Cerebellar nuclear complex (tissue), 1 donor: Measurements from ENCODE around the gene CLSTN3.

Source experiments
- DNase-seq, 2 experiments: peaks; one replicate each; lab custom pipeline; 2025; lab: John Stamatoyannopoulos, UW

CLSTN3 gene

DNA sequence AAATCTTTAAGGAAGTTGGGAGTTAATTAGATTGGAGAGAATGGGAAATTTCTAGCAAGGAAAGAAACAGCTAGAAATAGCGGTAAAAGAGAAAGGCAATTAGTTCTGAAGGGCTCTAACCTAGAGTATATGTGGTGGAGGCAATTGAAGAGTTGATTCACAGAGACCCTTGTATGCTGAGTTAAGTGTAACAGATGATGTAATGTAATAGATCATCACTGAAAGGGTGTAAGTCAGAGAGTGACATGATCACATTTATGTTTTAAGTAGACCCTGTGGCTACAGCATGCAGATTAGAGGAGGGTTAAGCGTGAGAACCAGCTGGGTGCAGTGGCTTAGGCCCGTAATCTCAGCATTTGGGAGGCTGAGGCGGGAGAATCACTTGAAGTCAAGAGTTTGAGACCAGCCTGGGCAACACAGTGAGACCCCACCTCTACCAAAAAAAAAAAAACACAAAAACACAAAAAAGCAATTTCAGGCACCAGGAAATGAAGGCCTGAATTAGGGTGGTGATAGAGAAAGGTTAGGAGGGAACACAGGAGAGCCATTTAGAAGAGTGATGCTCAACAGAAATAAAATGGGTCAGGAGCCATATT is 4.4 kb upstream of the CLSTN3 start:
- DNase-seq, result no peak

DNA sequence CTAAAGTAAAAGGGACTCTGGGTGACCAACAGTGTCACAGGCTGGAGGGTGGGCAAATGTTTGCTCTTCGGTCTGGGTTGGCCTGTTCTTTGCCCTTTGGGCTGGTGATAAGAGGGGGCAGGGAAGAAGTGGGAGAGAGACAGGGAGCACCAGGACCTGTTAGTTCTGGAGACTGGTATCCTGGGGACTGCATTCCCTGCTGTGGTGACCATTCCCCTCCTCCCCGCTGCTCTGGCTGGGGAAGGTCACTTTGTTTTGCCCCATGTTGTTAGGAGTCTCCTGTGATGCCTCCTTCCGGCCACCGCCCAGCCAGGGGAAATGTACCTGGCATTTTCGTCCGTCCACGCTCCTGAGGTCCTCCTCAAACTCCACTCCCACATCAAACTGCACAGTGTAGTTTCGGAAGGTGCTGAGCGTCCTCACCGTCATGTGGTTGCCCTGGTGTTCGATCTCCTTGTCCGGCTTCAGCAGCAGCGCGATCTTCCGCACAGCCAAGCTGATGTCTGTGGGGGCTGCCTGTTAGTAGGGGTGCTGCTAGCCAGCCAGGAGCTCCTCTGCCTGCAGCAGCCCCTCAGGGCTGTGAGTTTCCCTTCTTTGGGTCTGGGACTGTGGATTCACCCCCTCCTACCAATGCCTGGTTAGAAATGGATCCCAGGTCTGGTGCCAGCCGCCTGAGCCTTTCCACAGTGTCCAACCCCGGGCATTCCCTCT is 2.1 kb upstream of the CLSTN3 start:
- no peak for DNase-seq

DNA sequence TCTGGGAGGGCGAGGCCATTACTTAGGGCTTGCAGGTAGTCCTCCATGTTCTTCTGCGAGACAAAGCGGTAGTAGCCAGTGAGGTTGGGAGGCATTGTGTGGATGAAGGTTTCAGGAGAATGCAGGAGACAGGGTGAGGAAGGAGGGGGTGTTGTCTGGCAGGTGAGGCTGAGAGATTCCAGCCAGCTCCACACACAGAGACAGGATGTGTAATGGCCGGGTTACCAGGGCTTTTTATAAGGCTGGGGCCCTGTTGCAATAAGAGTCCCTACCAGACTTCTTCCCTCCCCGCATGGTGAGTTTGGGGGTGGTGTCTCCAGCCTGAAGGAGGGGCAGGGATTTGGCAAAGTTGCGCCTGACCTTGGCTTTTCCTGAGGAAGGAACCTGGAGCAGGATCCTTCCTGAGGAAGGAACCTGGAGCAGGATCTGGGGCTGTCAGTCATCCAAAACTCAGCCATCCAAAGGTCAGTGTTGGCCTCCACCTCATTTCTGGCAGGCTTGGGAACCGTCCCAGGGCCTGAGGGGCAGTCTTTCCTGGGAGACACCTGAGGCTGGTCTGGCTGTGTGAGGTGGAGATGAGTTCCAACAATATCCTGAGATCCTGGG is 1.4 kb upstream of the CLSTN3 start, which contains the start of gene RBP5:
RBP5 (minus strand) TSS at position 209 of the 606 bp plus-strand sequence; CDS start at position 95, 114 bp downstream.
- no peak for DNase-seq

DNA sequence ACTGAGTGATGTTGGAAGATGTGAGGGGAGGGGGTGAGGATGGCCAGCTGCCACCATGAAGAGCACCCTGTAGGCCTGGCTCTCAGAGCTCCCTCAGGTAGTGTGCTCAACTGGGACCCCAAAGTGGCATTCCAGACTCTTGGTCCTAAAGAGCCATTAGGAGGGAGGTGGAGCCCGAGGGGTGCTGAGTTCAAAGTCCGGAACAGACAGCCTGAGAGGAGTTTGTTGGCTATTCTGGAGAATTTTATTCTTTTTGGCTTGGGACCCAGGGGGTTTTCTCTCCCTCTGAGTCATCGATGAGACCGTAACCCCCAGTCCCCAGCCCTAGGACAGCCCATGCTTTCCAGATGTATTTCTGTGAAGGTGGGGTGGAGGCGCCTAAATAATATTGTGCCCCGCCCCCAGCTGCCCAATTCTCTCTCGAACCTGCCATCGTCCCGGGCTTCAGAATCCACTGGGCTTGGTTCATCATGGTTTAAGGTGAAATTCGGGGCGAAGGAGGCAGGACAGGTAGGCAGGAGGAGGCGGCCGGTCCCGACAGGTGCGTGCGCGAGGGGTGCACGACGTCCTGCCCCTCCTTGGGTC is 792 bp upstream of the CLSTN3 start:
- DNase-seq, result no peak

DNA sequence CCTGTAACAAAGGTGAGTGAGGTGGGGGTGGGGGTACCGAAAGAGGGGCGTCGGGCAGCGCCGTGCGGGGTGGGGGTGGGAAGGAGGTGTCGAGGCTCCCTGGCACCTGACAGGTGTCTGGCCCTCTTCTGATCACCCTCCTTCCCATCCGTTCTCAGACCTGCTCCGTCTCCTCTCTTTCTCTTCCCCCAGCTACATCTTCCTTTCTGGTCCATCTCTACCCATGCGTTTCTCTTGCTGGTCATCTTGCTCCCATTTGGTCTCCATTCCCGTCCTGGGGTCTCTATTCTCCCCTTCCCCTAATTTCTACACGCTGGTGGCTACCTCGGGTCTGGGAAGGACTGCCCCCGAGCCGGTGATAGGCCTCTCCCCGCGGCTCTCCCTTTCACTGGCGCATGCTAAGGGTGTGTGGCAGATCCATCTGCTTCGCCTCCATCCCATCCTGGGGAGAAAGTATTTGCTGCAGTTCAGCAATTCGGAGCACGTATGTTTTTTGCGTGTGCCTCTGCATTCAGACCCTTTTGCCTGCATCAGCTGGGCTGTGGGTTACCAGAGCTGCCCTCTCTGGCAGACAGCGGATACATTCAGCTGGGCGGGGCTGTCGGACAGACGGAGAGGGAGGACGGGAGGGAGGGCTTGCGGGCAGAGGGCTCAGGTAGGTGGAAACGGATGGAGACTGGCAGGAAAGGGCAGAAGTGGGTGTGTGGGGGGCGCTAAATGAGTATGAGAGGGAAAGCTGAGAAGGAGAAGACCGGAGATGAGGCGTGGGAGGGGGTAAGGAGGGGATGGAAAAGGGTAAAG is 730 bp downstream of the CLSTN3 start:
- peak; percentile 44 to 62 for DNase-seq

DNA sequence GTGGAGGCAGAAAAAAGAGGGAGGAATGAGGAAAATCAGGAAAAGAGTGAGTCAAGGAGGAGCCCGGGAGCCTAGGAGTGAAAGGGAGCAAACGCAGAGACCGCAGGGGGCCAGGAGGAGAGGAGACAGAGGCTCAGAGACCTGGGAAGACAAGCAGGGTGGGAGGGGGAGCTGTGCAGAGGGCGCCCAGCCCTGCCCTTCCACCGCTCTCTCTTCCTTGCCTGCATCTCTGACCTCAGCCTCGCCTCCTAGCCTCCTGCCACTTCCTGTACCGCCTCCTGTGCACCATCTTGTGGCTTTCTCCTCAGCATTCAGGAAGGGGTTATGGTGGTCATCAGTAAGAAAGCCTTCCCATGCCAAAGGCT is 1.3 kb downstream of the CLSTN3 start:
- DNase-seq, result peak in 1 of 2 experiments; percentile 13

DNA sequence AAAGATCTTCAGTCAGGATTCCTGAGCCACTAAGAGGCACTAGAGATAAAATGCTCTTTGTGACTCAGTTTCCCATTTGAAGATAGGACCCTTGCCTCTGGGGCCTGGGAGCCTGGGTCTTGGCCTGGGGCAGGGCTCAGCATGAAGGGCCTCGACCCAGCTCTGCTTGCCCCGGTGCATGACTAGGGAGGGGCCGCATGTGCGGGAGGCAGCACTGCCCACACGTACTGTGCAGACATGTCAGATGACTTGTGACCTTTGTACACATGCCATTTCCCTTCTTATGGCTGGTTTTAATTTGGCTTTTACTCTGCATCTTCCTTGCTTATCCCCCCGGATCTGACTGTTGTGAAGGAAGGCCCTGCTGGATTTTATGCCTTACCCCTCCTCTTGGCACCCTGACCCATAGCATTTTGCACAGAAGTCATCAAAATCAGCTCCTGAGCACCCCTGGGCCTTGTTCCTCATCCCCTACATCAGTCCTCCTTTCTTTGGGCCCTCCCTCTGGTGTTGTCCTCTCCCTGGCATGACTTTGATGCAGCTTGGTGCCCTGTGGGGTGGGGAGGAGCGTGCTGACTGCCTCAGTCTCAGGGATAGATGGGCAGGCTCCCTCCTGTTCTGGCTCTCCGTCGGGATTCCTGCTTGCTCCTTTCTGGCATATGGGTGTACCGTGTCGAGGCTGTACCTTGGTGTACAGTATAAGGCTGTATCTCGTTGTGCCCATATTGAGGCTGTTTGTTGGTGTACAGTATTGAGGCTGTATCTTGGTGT is 4.4 kb downstream of the CLSTN3 start:
- no peak for DNase-seq

DNA sequence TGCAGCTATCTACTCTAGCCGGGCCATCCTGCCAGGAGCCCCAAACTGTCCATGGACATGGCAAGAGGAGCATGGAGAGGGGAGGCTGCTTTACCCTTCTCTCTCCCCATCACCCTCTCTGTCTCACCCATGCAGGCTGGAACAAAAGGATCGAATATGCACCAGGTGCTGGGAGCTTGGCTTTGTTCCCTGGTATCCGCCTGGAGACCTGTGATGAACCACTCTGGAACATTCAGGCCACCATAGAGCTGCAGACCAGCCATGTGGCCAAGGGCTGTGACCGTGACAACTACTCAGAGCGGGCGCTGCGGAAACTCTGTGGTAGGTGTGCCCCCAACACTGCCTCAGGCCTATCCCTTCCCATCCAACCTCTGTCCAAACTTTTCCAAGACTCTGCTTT is 5.9 kb downstream of the CLSTN3 start:
- DNase-seq, result no peak

DNA sequence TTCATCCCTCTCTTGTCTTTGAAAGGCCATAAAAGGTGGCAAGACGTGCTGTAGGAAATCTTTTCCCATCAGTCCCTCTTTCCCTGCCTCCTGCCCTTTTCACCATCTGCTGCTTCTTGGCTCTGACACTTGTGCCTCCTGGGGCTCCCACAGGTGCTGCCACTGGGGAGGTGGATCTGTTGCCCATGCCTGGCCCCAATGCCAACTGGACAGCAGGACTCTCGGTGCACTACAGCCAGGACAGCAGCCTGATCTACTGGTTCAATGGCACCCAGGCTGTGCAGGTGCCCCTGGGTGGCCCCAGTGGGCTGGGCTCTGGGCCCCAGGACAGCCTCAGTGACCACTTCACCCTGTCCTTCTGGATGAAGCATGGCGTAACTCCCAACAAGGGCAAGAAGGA is 6.5 kb downstream of the CLSTN3 start:
- peak; percentile 44 to 59 for DNase-seq

DNA sequence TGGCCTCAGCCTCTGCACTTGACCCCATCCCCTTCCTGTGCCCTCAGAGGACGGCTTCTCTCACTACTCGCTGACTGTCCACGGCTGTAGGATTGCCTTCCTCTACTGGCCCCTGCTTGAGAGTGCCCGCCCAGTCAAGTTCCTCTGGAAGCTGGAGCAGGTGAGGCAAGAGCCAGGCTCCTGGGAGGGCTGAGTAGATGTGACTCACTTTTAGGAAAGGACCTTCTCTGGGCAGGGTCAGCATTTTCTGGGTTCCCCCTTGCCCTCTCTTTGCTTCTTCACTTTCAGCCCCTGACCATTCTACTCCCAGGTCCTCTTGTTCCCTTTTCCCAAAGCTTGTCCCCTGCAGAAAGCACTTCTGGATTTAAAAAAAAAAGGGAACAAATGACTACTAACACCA is 7.7 kb downstream of the CLSTN3 start:
- DNase-seq, result no peak

DNA sequence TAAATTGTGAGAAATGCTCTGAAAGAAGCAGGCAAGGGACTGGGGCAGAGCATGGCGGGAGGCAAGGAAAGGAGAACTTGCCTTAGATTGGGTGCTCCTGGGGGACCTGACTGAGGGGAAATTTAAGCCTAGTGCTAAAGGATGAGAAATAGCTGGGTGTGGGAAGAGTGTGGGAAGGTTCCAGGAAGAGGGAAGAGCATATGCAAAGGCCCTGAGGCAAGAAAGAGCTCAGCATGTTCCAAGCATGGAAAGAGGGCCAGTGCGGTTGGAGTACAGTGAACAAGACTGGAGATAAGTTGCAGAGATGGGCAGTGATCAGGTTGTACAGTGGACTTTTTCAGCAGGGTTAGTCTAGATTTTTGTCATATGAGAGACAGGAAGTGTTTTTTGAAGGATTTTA is 9.0 kb downstream of the CLSTN3 start:
- DNase-seq, result no peak

DNA sequence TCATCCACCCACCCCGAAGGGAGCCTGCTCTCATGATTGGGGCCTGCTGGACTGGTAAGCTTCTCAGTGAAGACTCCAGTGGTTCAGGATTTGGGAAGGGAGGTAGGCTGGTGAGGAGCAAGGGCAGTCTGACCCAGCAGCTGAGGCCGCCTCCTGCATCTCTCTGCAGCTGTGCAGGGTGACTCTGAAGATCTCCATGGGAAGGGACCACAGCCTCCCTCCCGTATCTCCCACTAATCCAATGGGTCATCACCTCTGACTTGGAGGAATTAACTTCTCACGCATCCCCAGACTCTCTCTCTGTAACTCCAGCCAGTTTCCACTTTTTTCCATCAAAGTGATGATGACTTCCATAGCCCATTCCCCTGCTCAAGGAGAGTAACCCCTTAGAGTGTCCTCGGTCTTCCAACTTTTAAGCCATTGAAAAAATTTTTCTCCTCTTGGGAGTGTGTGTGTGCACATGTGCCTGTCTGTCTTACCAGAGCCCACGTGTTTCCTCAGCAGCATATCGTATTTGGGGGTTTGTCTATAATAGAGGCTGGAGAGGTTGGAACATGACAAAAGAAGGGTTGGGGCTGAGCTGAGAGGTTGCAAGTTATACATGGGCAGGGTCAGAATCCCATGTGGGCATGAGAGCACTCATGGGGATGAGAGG is 11.3 kb downstream of the CLSTN3 start:
- DNase-seq, result no peak

DNA sequence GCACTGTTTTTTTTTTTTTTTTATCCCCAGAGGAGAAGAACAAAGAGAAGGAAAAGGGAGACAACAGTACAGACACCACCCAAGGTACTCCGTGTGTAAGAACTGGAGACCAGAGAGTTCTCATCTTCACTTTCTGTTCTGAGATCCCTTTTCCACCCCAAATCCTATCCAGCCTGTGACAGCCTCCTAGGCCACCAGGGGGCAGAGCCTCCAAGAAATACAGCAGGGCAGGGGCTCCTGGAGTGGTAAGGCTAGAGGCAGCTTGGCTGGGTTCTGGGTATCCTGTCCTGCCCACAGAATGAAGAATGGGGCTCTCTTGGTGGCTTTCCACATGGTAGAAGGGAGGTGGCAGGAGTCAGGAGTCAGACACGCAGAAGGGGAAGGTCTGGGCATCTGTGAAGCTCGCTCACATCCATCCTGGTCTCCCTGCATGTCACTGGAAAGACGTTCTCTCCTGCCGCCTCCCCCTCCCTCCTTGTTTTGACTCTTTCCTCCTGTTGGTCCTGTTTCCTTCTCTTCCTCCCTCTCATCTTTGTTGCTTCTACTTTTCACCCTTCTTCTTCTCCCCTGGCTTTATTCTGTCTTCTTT is 12.0 kb downstream of the CLSTN3 start:
- no peak for DNase-seq

DNA sequence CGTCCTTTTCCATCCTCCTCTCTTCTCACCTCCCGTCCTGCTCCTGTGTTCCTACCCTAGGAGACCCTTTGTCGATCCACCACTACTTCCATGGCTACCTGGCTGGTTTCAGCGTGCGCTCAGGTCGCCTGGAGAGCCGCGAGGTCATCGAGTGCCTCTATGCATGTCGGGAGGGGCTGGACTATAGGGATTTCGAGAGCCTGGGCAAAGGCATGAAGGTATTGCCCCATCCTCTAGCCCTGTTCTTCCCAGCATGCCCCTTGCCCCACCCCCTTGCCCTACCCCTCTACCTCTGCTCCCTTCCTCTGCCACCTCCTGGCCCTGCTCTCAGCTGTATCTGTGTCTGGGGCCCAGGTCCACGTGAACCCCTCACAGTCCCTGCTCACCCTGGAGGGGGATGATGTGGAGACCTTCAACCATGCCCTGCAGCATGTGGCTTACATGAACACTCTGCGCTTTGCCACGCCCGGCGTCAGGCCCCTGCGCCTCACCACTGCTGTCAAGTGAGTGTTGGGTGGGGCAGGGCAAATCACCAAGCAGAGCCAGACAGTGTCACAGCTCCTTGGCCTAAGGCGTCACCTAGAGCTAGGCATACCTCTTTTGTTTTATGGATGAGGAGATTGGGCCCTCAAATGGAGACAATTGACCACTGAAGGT is 12.8 kb downstream of the CLSTN3 start:
- no peak for DNase-seq

DNA sequence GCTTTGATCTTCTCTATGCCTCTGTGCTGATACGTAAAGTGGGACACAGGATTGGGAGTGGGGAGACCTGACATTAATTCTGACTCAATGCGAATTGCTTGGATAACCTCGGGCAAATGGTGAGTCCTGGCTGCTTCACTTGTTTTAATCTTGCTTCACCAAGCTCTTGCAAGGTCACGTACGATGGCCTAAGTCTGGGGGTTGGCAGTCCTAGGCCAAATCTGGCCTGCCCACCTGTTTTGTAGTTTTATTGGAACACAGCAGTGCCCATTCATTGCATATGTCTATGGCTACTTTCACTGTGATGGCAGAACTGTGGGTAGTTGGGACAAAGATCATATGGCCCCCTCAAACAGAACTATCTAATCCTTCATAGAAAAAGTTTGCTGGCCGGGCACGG is 13.4 kb downstream of the CLSTN3 start:
- DNase-seq, result no peak

DNA sequence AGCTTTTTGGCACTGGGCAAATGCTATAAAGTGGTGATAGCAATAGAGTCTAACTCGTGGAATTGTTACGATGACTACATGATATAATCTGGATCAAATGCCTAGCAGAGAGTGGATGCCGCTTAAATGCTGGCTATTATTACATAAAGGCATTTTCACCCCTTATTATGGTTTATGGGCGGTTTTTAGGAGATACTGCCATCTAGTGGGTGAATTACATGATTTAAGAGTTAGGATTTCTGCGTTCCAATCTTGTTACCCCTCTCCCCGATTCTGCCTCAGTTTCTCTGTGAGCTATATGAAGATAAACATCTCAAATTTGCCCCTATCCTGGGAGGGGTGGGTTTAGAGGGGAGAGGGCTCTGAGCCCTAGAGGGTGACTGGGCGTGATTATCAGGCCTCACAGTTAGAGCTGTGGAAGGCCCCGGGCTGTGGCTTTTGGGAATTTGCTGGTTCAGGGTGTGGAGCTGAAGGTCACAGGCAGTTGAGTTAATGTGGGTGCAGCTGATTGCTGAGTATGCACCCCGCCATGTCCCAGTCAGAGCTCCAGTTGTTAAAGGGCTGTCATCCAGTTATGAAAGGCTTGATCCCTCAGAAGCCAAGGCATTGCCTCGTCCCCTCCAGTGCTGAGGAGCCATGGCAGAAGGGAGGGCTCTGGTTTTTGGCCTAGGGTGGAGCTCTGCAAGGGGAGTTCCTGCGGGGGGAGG is 14.4 kb downstream of the CLSTN3 start:
- DNase-seq, result peak in 1 of 2 experiments; percentile 9

DNA sequence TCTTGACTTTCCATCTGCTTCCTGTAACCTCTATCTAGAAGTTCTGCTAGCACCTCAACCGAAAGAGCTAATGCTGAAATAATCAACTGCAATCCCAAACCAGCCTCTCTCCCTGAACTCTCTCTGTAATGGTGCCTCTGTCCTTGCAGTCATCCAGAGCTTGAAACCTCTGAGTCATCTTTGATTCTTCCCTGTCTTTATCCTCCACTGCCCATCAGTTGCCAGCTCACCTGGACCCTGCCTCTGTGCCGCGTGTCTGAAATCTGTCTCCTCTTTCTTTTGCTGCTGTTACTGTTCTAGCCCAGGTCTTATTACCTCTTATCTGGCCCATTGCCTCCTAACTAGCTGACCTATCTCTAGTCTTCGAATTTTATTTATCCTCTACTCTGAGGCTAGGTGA is 15.5 kb downstream of the CLSTN3 start:
- no peak for DNase-seq

DNA sequence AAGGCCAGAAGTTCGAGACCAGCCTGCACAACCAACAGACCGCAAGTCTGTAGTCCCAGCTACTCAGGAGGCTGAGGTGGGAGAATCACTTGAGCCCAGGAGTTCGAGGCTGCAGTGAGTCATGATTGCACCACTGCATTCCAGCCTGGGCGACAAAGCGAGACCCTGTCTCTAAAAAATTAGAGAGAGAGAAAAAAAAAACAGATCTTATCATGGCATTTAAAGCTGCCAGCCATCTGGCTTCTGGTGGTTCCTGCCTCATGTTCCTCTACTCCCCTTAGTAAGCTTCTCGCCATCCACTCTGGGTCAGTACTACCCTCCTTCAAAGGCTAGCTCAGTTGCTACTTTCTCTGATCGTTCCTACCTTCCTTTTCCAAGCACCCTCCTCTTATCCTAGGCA is 16.1 kb downstream of the CLSTN3 start:
- DNase-seq, result no peak

DNA sequence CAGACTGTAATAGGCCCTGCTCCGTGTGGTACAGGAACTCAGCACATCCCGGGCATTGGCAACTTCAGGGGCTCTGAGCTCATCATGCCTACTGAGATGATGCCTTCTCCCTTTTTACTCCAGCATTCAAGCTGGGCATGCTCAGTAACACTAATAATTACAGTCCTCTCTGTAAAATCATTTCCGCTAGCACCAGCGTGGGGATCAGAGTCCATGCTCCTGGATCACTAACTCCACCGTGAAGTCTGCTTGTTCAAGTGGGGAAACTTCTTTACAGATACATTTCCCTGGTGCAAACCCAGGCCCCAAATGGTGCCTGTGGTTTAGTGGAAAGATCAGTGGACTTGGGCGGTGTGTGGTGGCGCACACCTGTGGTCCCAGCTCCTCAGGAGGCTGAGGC is 16.7 kb downstream of the CLSTN3 start:
- DNase-seq, result no peak
